Measurements from ENCODE around the gene KCNH8. TPM values are rescaled to one million over a fixed set of nuclear protein-coding genes. Genes with fewer than 3 reads are reported as not detected.

KCNH8 gene
- total RNA-seq, 1 experiment from 2014 or later, result not detected

DNA sequence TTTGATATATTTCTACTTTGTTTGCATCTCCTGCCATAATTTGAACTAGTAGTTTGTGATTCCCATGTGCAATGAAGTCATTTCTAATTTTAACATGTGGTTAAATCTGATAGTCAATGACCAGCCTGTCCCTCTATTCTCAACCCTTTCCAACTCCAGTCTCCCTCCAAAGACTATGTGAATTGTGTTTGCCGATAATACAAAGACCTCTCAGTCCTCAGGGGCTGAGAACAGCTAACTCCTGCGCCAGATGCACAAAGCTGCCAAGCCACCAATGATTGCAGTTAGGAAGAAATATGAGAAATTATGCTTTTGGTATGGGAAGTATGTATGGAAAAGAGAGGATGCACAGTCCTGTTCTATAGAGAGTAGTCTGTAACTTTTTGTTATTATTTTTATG, 54.0 kb downstream of the KCNH8 start:
- intact Hi-C loops (cut with micrococcal nuclease; ENCODE audit: unreplicated experiment) (no loop called here), in situ Hi-C loops (cut with HindIII; ENCODE audit: low pct_unique_long_range_greater_than_20kb, low sequenced_read_pairs) (no loop called here)
- Histone ChIP-seq H3K27me3 (ENCODE audit: control insufficient read depth, insufficient read depth, low read length) (no peaks in the 10 kb centered on the region), H3K27ac (ENCODE audit: low read length) (no peak overlapping the region), H3K36me3 (ENCODE audit: control insufficient read depth, insufficient read depth, low read length) (no peaks in the 10 kb centered on the region), H3K9me3 (ENCODE audit: control insufficient read depth, insufficient read depth, low read depth, low read length) (no peaks in the 10 kb centered on the region), H3K4me1 (ENCODE audit: control insufficient read depth, insufficient read depth, low read length) (no peaks in the 10 kb centered on the region), H3K4me3 (ENCODE audit: low read depth in 2 of 2, low read length in 2 of 2) (no peak overlapping the region)
- ChIA-PET POLR2A (no interaction called here), CTCF (no interaction called here)
- no peak for DNase-seq (ENCODE audit: low read depth, low spot score)
- TF ChIP-seq POLR2AphosphoS5 (IDR thresholded peaks at IDR 0.05; ENCODE audit: low read depth, low read length) (no peak), SIN3A (IDR thresholded peaks at IDR 0.05; ENCODE audit: borderline replicate concordance, insufficient read depth, low read depth, low read length) (no peak), TCF7L2 (IDR thresholded peaks at IDR 0.05; ENCODE audit: low read depth, low read length) (no peak)
- TF ChIP-seq, protein P1, sequence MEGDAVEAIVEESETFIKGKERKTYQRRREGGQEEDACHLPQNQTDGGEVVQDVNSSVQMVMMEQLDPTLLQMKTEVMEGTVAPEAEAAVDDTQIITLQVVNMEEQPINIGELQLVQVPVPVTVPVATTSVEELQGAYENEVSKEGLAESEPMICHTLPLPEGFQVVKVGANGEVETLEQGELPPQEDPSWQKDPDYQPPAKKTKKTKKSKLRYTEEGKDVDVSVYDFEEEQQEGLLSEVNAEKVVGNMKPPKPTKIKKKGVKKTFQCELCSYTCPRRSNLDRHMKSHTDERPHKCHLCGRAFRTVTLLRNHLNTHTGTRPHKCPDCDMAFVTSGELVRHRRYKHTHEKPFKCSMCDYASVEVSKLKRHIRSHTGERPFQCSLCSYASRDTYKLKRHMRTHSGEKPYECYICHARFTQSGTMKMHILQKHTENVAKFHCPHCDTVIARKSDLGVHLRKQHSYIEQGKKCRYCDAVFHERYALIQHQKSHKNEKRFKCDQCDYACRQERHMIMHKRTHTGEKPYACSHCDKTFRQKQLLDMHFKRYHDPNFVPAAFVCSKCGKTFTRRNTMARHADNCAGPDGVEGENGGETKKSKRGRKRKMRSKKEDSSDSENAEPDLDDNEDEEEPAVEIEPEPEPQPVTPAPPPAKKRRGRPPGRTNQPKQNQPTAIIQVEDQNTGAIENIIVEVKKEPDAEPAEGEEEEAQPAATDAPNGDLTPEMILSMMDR (IDR thresholded peaks at IDR 0.05), result no peak
- TF ChIP-seq, protein P2, sequence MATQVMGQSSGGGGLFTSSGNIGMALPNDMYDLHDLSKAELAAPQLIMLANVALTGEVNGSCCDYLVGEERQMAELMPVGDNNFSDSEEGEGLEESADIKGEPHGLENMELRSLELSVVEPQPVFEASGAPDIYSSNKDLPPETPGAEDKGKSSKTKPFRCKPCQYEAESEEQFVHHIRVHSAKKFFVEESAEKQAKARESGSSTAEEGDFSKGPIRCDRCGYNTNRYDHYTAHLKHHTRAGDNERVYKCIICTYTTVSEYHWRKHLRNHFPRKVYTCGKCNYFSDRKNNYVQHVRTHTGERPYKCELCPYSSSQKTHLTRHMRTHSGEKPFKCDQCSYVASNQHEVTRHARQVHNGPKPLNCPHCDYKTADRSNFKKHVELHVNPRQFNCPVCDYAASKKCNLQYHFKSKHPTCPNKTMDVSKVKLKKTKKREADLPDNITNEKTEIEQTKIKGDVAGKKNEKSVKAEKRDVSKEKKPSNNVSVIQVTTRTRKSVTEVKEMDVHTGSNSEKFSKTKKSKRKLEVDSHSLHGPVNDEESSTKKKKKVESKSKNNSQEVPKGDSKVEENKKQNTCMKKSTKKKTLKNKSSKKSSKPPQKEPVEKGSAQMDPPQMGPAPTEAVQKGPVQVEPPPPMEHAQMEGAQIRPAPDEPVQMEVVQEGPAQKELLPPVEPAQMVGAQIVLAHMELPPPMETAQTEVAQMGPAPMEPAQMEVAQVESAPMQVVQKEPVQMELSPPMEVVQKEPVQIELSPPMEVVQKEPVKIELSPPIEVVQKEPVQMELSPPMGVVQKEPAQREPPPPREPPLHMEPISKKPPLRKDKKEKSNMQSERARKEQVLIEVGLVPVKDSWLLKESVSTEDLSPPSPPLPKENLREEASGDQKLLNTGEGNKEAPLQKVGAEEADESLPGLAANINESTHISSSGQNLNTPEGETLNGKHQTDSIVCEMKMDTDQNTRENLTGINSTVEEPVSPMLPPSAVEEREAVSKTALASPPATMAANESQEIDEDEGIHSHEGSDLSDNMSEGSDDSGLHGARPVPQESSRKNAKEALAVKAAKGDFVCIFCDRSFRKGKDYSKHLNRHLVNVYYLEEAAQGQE (IDR thresholded peaks at IDR 0.05; ENCODE audit: insufficient read depth in 1 of 2, low read depth in 2 of 2, low read length in 1 of 2), result no peak
- no TSS peak for BruUV-seq (replicated peaks)
- no peak for ATAC-seq

DNA sequence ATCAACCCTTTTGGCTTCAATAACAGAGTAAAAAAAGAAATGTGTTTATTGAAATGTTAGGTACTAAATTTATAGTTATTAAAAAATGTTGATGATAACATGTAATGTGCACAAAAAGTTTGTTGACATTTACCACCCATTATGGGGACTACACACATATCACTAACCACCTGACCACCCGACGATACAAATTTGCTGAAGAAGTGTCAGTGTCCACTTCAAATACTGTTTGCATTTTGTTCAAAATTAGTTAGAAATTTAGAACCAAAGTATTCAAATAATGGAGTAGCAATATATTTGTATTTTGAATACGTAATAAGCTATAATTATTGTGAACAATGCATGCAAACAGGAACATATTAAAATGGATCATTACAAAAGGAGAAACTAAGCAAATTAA, 54.4 kb downstream of the KCNH8 start:
- no peak overlapping the region for H3K27ac ChIP-seq (ENCODE audit: low read length)
- no peaks in the 10 kb centered on the region for H3K36me3 ChIP-seq (ENCODE audit: control insufficient read depth, insufficient read depth, low read length)
- in situ Hi-C loops (cut with HindIII; ENCODE audit: low pct_unique_long_range_greater_than_20kb, low sequenced_read_pairs) (no loop called here), intact Hi-C loops (cut with micrococcal nuclease; ENCODE audit: unreplicated experiment) (no loop called here)
- DNase-seq (ENCODE audit: low read depth, low spot score) (no peak), ATAC-seq (no peak)
- H3K27me3 ChIP-seq (ENCODE audit: control insufficient read depth, insufficient read depth, low read length), result no peaks in the 10 kb centered on the region
- no peak for TF ChIP-seq SIN3A (IDR thresholded peaks at IDR 0.05; ENCODE audit: borderline replicate concordance, insufficient read depth, low read depth, low read length)
- TF ChIP-seq, protein P1 (IDR thresholded peaks at IDR 0.05), result no peak
- TF ChIP-seq, protein P2 (IDR thresholded peaks at IDR 0.05; ENCODE audit: insufficient read depth in 1 of 2, low read depth in 2 of 2, low read length in 1 of 2), result no peak
- TF ChIP-seq TCF7L2 (IDR thresholded peaks at IDR 0.05; ENCODE audit: low read depth, low read length), result no peak
- TF ChIP-seq POLR2AphosphoS5 (IDR thresholded peaks at IDR 0.05; ENCODE audit: low read depth, low read length), result no peak
- BruUV-seq (replicated peaks), result no TSS peak
- H3K9me3 ChIP-seq (ENCODE audit: control insufficient read depth, insufficient read depth, low read depth, low read length), result no peaks in the 10 kb centered on the region
- CTCF ChIA-PET, result no interaction called here
- no peak overlapping the region for H3K4me3 ChIP-seq (ENCODE audit: low read depth in 2 of 2, low read length in 2 of 2)
- H3K4me1 ChIP-seq (ENCODE audit: control insufficient read depth, insufficient read depth, low read length), result no peaks in the 10 kb centered on the region
- POLR2A ChIA-PET, result no interaction called here

Measured in Panc1 (cell line).